Keratinocyte (primary cell): ENCODE measurements around the gene ATP13A1. TPM values are rescaled to one million over a fixed set of nuclear protein-coding genes. Genes with fewer than 3 reads are reported as not detected.

Source experiments
- DNase-seq: peaks from one replicate; pipeline ENCODE4 v3.0.0-alpha.2; 2011; ENCODE audit warnings: low read depth, missing footprints, low spot score
- FAIRE-seq: peaks from 2 replicates; lab custom pipeline; 2011; peaks lifted over from hg19 to GRCh38; lab: Jason Lieb, UNC
- H2AFZ ChIP-seq: 2 replicates; pipeline ENCODE4 v1.6.0; 2012; ENCODE audit warnings: low read length, control low read depth, inconsistent platforms; ENCODE audit not compliant: control insufficient read depth
- H3K27ac ChIP-seq: 2 replicates; pipeline ENCODE4 v1.5.1; 2011; ENCODE audit warnings: low read length; ENCODE audit not compliant: control insufficient read depth, insufficient read depth
- H3K27me3 ChIP-seq: 3 replicates; pipeline ENCODE4 v1.6.0; 2011; ENCODE audit warnings: low read length; ENCODE audit not compliant: control insufficient read depth, insufficient read depth; ENCODE audit errors: extremely low read depth
- H3K36me3 ChIP-seq, 2 experiments: 2 replicates in 1 of 2; 3 replicates in 1 of 2; pipeline ENCODE4 v1.5.1; 2011; ENCODE audit warnings: low read length in 2 of 2, mild to moderate bottlenecking in 1 of 2; ENCODE audit not compliant: control insufficient read depth in 2 of 2, insufficient read depth in 2 of 2; ENCODE audit errors: extremely low read depth in 1 of 2
- H3K4me1 ChIP-seq: 3 replicates; pipeline ENCODE4 v1.5.1; 2011; ENCODE audit warnings: low read length; ENCODE audit not compliant: control insufficient read depth, insufficient read depth; ENCODE audit errors: extremely low read depth
- H3K4me2 ChIP-seq: 3 replicates; pipeline ENCODE4 v1.6.0; 2011; ENCODE audit warnings: low read depth, low read length; ENCODE audit not compliant: control insufficient read depth, insufficient read depth; ENCODE audit errors: extremely low read depth
- H3K4me3 ChIP-seq, 3 experiments: fragments of 200-600 bp in 1 of 3; sonication (generic) in 1 of 3; 2 replicates in 2 of 3; 3 replicates in 1 of 3; pipeline ENCODE4 v1.5.1; 2011 to 2016; ENCODE audit warnings: low read length in 3 of 3, mild to moderate bottlenecking in 3 of 3, control low read depth in 2 of 3, inconsistent platforms in 1 of 3, low read depth in 1 of 3, mixed read lengths in 1 of 3, mixed run types in 1 of 3, moderate library complexity in 1 of 3; ENCODE audit not compliant: control insufficient read depth in 2 of 3, insufficient read depth in 2 of 3; ENCODE audit errors: extremely low read depth in 1 of 3
- H3K79me2 ChIP-seq: 2 replicates; pipeline ENCODE4 v1.6.0; 2012; ENCODE audit warnings: low read length; ENCODE audit not compliant: control insufficient read depth, insufficient read depth
- H3K9ac ChIP-seq: 3 replicates; pipeline ENCODE4 v1.6.0; 2011; ENCODE audit warnings: low read length; ENCODE audit not compliant: control insufficient read depth, insufficient read depth; ENCODE audit errors: extremely low read depth
- H3K9me1 ChIP-seq: 3 replicates; pipeline ENCODE4 v1.6.0; 2011; ENCODE audit warnings: low read length; ENCODE audit not compliant: control insufficient read depth, insufficient read depth; ENCODE audit errors: extremely low read depth
- H3K9me3 ChIP-seq: 2 replicates; pipeline ENCODE4 v1.5.1; 2012; ENCODE audit warnings: low read depth, low read length; ENCODE audit not compliant: control insufficient read depth
- H4K20me1 ChIP-seq: 3 replicates; pipeline ENCODE4 v1.6.0; 2011; ENCODE audit warnings: low read length; ENCODE audit not compliant: control insufficient read depth, insufficient read depth; ENCODE audit errors: extremely low read depth
- EZH2 ChIP-seq: IDR thresholded peaks from one replicate; pipeline ENCODE4 v1.6.1; 2012; ENCODE audit warnings: inconsistent platforms, mild to moderate bottlenecking, low read length, moderate library complexity
- dilution Hi-C: fragments of 300-500 bp; cut with MboI; formaldehyde crosslinking; loops from one replicate; pipeline ENCODE4 v1.7.0; 2020; ENCODE audit warnings: low sequenced_read_pairs; ENCODE audit not compliant: extremely low pct_ligation_motif_present
- polyA plus RNA-seq, 5 experiments: library from polyadenylated mRNA; depleted of rRNA in 3 of 5; stranded (reverse) in 3 of 5; stranded (forward) in 1 of 5; unstranded in 1 of 5; fragments of >200 nt; gene quantifications; 1 replicate in 1 of 5; 2 replicates in 3 of 5; 3 replicates in 1 of 5; pipeline versions ENCODE4 v1.2.1 to v1.2.3, GENCODE V29; 2011 to 2012; ENCODE audit warnings: missing spikeins in 2 of 5, low read depth in 1 of 5, low replicate concordance in 1 of 5
- TF ChIP-seq, protein P1 (sequence below), 3 experiments: IDR thresholded peaks in 1 of 3; conservative IDR thresholded peaks in 1 of 3; optimal IDR thresholded peaks in 1 of 3; 2 replicates in 2 of 3; 3 replicates in 1 of 3; pipeline versions ENCODE3 to v1.5.1; 2011; ENCODE audit warnings: low read length in 3 of 3, mild to moderate bottlenecking in 3 of 3, moderate library complexity in 2 of 3, control low read depth in 1 of 3, inconsistent platforms in 1 of 3; ENCODE audit not compliant: insufficient read depth in 2 of 3; ENCODE audit errors: extremely low read depth in 1 of 3

Gene ATP13A1
- polyA plus RNA-seq, 1 donor (not counting 4 experiments of a cell fraction or from before 2014, with no cell fraction given) = 9.8 TPM

DNA sequence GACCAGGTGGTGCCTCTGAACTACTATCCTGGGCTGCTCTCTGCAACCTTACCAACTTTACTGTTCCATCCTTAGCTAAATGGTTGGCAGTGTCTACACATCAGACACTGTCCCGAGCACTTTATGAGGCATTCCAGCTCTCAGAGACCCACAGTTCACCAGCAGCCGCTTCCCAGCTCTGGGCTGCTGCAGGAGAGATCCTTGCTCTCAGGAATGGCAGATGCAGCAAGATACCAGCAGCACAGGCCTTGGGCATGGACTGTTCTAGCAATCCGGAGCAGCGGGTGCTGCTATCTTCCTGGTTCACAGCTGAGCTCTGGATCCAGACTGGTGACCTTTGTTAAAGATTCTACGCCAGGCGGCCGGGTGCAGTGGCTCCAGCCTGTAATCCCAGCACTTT, 32.1 kb downstream of the ATP13A1 start:
- dilution Hi-C loops = no loop called here
- no peak overlapping the region for H3K4me2 ChIP-seq
- H4K20me1 ChIP-seq = peaks cover 3% of the 10 kb centered on the region
- H3K79me2 ChIP-seq = peaks cover 3% of the 10 kb centered on the region
- H3K27me3 ChIP-seq = no peaks in the 10 kb centered on the region
- no peak overlapping the region for H2AFZ ChIP-seq
- no peak overlapping the region for H3K4me3 ChIP-seq
- H3K9me3 ChIP-seq = no peaks in the 10 kb centered on the region
- FAIRE-seq (no peak), DNase-seq (no peak)
- H3K9ac ChIP-seq = no peak overlapping the region
- H3K4me1 ChIP-seq = peaks cover 5% of the 10 kb centered on the region
- H3K9me1 ChIP-seq = no peaks in the 10 kb centered on the region
- peaks cover 14 to 23% of the 10 kb centered on the region in 2 experiments for H3K36me3 ChIP-seq
- H3K27ac ChIP-seq = no peak overlapping the region
- TF ChIP-seq, protein P1, sequence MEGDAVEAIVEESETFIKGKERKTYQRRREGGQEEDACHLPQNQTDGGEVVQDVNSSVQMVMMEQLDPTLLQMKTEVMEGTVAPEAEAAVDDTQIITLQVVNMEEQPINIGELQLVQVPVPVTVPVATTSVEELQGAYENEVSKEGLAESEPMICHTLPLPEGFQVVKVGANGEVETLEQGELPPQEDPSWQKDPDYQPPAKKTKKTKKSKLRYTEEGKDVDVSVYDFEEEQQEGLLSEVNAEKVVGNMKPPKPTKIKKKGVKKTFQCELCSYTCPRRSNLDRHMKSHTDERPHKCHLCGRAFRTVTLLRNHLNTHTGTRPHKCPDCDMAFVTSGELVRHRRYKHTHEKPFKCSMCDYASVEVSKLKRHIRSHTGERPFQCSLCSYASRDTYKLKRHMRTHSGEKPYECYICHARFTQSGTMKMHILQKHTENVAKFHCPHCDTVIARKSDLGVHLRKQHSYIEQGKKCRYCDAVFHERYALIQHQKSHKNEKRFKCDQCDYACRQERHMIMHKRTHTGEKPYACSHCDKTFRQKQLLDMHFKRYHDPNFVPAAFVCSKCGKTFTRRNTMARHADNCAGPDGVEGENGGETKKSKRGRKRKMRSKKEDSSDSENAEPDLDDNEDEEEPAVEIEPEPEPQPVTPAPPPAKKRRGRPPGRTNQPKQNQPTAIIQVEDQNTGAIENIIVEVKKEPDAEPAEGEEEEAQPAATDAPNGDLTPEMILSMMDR (optimal IDR thresholded peaks at IDR 0.05 in 1 of 3, IDR thresholded peaks at IDR 0.05 in 1 of 3, conservative IDR thresholded peaks at IDR 0.05 in 1 of 3; ENCODE audit: extremely low read depth in 1 of 3, insufficient read depth in 2 of 3, low read length in 3 of 3) = no peak
- TF ChIP-seq EZH2 = no peak

DNA sequence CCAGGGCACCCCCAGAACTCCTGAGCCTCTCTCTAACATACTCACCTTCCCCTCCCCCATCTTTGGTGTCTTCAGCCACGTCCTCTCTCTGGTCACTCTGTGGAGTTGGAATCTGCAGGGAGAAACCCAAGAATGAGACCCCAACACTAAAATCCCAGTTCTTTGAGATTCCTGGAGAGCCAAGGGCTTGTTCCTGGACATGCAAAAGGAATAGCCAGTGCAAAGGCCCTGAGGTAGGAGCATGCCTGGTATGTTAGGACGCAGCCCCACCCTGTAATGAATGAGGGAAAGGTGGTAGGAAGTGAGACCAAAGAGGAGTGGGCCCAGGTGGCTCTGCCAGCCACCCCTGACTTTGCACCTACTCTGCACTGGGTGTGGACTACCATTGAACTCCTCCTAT, 33.0 kb downstream of the ATP13A1 start:
- dilution Hi-C loops = no loop called here
- Histone ChIP-seq H3K9me3 (no peaks in the 10 kb centered on the region), H3K9ac (no peak overlapping the region), H3K4me2 (no peak overlapping the region), H3K79me2 (peaks cover 3% of the 10 kb centered on the region), H3K4me1 (peaks cover 5% of the 10 kb centered on the region), H3K27me3 (no peaks in the 10 kb centered on the region), H4K20me1 (peaks cover 3% of the 10 kb centered on the region), H3K36me3 (peaks cover 14 to 21% of the 10 kb centered on the region in 2 experiments), H3K9me1 (no peaks in the 10 kb centered on the region), H3K4me3 (no peak overlapping the region), H3K27ac (no peak overlapping the region), H2AFZ (no peak overlapping the region)
- no peak for TF ChIP-seq EZH2
- TF ChIP-seq, protein P1 (optimal IDR thresholded peaks at IDR 0.05 in 1 of 3, IDR thresholded peaks at IDR 0.05 in 1 of 3, conservative IDR thresholded peaks at IDR 0.05 in 1 of 3; ENCODE audit: extremely low read depth in 1 of 3, insufficient read depth in 2 of 3, low read length in 3 of 3) = no peak
- FAIRE-seq (no peak), DNase-seq (no peak)
